HepG2 (cell line): Measurements from ENCODE around the gene SNRPD3. TPM values are rescaled to one million over a fixed set of nuclear protein-coding genes. Genes with fewer than 3 reads are reported as not detected.
A peak's percentile ranks its signal among the peaks of the same experiment; 100 is the strongest.

Experiments
- ATM ChIP-seq: fragments of 450-650 bp; IDR thresholded peaks from 2 replicates; pipeline ENCODE4 v1.7.1; 2017; ENCODE audit warnings: mild to moderate bottlenecking, borderline replicate concordance
- BORCS8-MEF2B ChIP-seq: sonication (generic); formaldehyde crosslinking; IDR thresholded peaks from 2 replicates; pipeline ENCODE4 v1.8.0; 2022; ENCODE audit warnings: mild to moderate bottlenecking, missing genetic modification reagents
- EEA1 ChIP-seq: sonication (generic); formaldehyde crosslinking; IDR thresholded peaks from 2 replicates; pipeline ENCODE4 v1.5.1; 2020; ENCODE audit warnings: mild to moderate bottlenecking, missing genetic modification reagents, borderline replicate concordance
- FOXK1 ChIP-seq: sonication (generic); formaldehyde crosslinking; IDR thresholded peaks from 2 replicates; pipeline ENCODE4 v1.4.0; 2020; ENCODE audit warnings: low read depth, missing genetic modification reagents, borderline replicate concordance
- HOXA7 ChIP-seq: sonication (generic); formaldehyde crosslinking; IDR thresholded peaks from 2 replicates; pipeline ENCODE4 v1.8.1; 2022; ENCODE audit warnings: mild to moderate bottlenecking, missing genetic modification reagents, moderate library complexity
- IKZF4 ChIP-seq: sonication (generic); formaldehyde crosslinking; IDR thresholded peaks from 2 replicates; pipeline ENCODE4 v1.5.1; 2020; ENCODE audit warnings: borderline replicate concordance, mild to moderate bottlenecking, low read depth, missing genetic modification reagents; ENCODE audit errors: not compliant biosample characterization
- RORA ChIP-seq: sonication (generic); formaldehyde crosslinking; IDR thresholded peaks from 2 replicates; pipeline ENCODE4 v1.5.0; 2020; ENCODE audit warnings: mild to moderate bottlenecking, missing genetic modification reagents, moderate library complexity
- SCMH1 ChIP-seq: sonication (generic); formaldehyde crosslinking; IDR thresholded peaks from 2 replicates; pipeline ENCODE4 v1.9.0; 2021; ENCODE audit warnings: missing genetic modification reagents, mild to moderate bottlenecking, borderline replicate concordance
- SMYD3 ChIP-seq: sonication (generic); formaldehyde crosslinking; IDR thresholded peaks from 2 replicates; pipeline ENCODE4 v1.8.1; 2023; ENCODE audit warnings: mild to moderate bottlenecking, missing genetic modification reagents
- TARDBP ChIP-seq: sonication (generic); formaldehyde crosslinking; IDR thresholded peaks from 2 replicates; pipeline ENCODE4 v1.8.0; 2022; ENCODE audit warnings: mild to moderate bottlenecking, missing genetic modification reagents
- ZBTB3 ChIP-seq: sonication (generic); formaldehyde crosslinking; IDR thresholded peaks from 2 replicates; pipeline ENCODE4 v1.4.0; 2020; ENCODE audit warnings: low read depth, mild to moderate bottlenecking, moderate library complexity, missing genetic modification reagents, borderline replicate concordance
- ZNF329 ChIP-seq: sonication (generic); formaldehyde crosslinking; IDR thresholded peaks from 2 replicates; pipeline ENCODE4 v1.9.0; 2021; ENCODE audit warnings: low read depth, mild to moderate bottlenecking, missing genetic modification reagents
- ZNF703 ChIP-seq: sonication (generic); formaldehyde crosslinking; IDR thresholded peaks from 2 replicates; pipeline ENCODE4 v1.5.1; 2020; ENCODE audit warnings: missing genetic modification reagents, mild to moderate bottlenecking, moderate library complexity, borderline replicate concordance
- ZSCAN20 ChIP-seq: sonication (generic); formaldehyde crosslinking; IDR thresholded peaks from 2 replicates; pipeline ENCODE4 v1.4.0; 2020; ENCODE audit warnings: missing genetic modification reagents, mild to moderate bottlenecking, borderline replicate concordance
- polyA plus RNA-seq, 8 experiments: library from polyadenylated mRNA; depleted of rRNA in 3 of 8; stranded (reverse) in 7 of 8; unstranded in 1 of 8; fragments of >200 nt; fragmentation: Illumina TruSeq in 4 of 8; extraction: Trizol in 4 of 8; gene quantifications; 2 replicates each; pipeline versions ENCODE4 v1.2.1 to v1.2.3, GENCODE V29; 2011 to 2016; ENCODE audit warnings: low read depth in 4 of 8, missing spikeins in 1 of 8, mixed read lengths in 1 of 8; ENCODE audit not compliant: insufficient read depth in 1 of 8
- total RNA-seq, 5 experiments: library from RNA; depleted of rRNA; stranded (reverse); fragments of >200 nt; fragmentation: Illumina TruSeq; extraction: Trizol; gene quantifications; 2 replicates each; pipeline ENCODE4 v1.2.3, GENCODE V29; 2016; ENCODE audit warnings: low read depth in 1 of 5
- TF ChIP-seq, protein P1 (sequence below): sonication (generic); formaldehyde crosslinking; conservative IDR thresholded peaks from 2 replicates; pipeline ENCODE4 v1.4.0; 2020; ENCODE audit warnings: missing genetic modification reagents
- TF ChIP-seq, protein P2 (sequence below): sonication (generic); formaldehyde crosslinking; IDR thresholded peaks from 2 replicates; pipeline ENCODE4 v1.9.0; 2021; ENCODE audit warnings: mild to moderate bottlenecking, missing genetic modification reagents
- TF ChIP-seq, protein P3 (sequence below): sonication (generic); formaldehyde crosslinking; IDR thresholded peaks from 2 replicates; pipeline ENCODE4 v1.4.0; 2020; ENCODE audit warnings: missing genetic modification reagents
- TF ChIP-seq, protein P4 (sequence below): sonication (generic); formaldehyde crosslinking; IDR thresholded peaks from 2 replicates; pipeline ENCODE4 v1.4.0; 2020; ENCODE audit warnings: missing genetic modification reagents; ENCODE audit errors: not compliant biosample characterization

Gene SNRPD3
- total and polyA plus RNA-seq, 2 of the 13 experiments (the other 11 are each of a cell fraction or from before 2014, with no cell fraction given) = 110 to 209 TPM

DNA sequence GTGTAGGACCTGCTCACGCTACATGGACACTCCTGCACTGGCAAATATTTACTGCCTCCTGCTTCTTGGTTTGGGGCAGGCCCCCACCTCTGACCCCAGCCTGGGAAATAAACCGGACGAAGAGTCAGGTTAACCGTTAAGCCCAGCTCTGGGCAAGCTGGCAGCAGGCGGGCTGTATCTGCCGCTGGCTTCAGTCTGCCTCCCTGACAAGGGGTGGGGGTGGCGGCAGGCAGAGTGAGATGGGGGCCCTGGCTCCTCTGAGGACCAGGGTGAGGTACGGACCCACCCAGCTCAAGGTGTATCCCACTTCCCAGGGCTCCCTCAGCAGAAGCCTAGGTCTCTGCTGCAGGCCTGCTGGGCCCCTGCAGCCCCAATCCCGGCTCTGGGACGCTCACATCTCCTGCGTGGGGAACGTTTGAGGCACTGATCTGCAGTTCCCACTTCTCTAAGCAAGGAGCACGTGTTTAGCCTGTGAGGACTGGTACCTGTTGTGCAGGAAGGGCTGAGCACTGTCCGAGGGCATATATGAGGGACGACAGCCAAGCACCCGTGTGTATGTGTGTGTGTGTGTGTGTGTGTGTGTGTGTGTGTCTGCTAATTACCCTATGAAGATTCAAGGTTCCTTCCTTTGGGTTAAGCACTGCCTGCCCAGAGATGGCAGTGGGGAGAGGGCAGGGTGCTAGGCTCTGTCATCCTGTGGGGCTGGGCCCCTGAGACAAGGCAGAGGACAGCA, 38.2 kb downstream of the SNRPD3 start (continued):
- TF ChIP-seq, protein P1, sequence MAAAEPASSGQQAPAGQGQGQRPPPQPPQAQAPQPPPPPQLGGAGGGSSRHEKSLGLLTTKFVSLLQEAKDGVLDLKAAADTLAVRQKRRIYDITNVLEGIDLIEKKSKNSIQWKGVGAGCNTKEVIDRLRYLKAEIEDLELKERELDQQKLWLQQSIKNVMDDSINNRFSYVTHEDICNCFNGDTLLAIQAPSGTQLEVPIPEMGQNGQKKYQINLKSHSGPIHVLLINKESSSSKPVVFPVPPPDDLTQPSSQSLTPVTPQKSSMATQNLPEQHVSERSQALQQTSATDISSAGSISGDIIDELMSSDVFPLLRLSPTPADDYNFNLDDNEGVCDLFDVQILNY (CRISPR knock-in tag) = no peak
- TF ChIP-seq ZNF703 (CRISPR knock-in tag) (0 out of 2 replicates have a peak, but pooled peaks have one; percentile 4), RORA (CRISPR knock-in tag) (no peak), HOXA7 (CRISPR knock-in tag) (no peak), ZNF329 (CRISPR knock-in tag) (no peak), IKZF4 (peak; percentile 40), TARDBP (no peak), FOXK1 (CRISPR knock-in tag) (no peak), EEA1 (CRISPR knock-in tag) (no peak), SMYD3 (CRISPR knock-in tag) (no peak), ZBTB3 (CRISPR knock-in tag) (no peak), BORCS8-MEF2B (CRISPR knock-in tag) (peak; percentile 6; the same call in 1 of the 2 replicates), SCMH1 (no peak), ZSCAN20 (CRISPR knock-in tag) (peak; percentile 60; the same call in 1 of the 2 replicates), ATM (no peak)
- TF ChIP-seq, protein P2, sequence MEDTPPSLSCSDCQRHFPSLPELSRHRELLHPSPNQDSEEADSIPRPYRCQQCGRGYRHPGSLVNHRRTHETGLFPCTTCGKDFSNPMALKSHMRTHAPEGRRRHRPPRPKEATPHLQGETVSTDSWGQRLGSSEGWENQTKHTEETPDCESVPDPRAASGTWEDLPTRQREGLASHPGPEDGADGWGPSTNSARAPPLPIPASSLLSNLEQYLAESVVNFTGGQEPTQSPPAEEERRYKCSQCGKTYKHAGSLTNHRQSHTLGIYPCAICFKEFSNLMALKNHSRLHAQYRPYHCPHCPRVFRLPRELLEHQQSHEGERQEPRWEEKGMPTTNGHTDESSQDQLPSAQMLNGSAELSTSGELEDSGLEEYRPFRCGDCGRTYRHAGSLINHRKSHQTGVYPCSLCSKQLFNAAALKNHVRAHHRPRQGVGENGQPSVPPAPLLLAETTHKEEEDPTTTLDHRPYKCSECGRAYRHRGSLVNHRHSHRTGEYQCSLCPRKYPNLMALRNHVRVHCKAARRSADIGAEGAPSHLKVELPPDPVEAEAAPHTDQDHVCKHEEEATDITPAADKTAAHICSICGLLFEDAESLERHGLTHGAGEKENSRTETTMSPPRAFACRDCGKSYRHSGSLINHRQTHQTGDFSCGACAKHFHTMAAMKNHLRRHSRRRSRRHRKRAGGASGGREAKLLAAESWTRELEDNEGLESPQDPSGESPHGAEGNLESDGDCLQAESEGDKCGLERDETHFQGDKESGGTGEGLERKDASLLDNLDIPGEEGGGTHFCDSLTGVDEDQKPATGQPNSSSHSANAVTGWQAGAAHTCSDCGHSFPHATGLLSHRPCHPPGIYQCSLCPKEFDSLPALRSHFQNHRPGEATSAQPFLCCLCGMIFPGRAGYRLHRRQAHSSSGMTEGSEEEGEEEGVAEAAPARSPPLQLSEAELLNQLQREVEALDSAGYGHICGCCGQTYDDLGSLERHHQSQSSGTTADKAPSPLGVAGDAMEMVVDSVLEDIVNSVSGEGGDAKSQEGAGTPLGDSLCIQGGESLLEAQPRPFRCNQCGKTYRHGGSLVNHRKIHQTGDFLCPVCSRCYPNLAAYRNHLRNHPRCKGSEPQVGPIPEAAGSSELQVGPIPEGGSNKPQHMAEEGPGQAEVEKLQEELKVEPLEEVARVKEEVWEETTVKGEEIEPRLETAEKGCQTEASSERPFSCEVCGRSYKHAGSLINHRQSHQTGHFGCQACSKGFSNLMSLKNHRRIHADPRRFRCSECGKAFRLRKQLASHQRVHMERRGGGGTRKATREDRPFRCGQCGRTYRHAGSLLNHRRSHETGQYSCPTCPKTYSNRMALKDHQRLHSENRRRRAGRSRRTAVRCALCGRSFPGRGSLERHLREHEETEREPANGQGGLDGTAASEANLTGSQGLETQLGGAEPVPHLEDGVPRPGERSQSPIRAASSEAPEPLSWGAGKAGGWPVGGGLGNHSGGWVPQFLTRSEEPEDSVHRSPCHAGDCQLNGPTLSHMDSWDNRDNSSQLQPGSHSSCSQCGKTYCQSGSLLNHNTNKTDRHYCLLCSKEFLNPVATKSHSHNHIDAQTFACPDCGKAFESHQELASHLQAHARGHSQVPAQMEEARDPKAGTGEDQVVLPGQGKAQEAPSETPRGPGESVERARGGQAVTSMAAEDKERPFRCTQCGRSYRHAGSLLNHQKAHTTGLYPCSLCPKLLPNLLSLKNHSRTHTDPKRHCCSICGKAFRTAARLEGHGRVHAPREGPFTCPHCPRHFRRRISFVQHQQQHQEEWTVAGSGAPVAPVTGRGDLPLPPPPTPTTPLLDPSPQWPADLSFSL (CRISPR knock-in tag) = peak; percentile 79; the same call in 1 of the 2 replicates
- TF ChIP-seq, protein P3, sequence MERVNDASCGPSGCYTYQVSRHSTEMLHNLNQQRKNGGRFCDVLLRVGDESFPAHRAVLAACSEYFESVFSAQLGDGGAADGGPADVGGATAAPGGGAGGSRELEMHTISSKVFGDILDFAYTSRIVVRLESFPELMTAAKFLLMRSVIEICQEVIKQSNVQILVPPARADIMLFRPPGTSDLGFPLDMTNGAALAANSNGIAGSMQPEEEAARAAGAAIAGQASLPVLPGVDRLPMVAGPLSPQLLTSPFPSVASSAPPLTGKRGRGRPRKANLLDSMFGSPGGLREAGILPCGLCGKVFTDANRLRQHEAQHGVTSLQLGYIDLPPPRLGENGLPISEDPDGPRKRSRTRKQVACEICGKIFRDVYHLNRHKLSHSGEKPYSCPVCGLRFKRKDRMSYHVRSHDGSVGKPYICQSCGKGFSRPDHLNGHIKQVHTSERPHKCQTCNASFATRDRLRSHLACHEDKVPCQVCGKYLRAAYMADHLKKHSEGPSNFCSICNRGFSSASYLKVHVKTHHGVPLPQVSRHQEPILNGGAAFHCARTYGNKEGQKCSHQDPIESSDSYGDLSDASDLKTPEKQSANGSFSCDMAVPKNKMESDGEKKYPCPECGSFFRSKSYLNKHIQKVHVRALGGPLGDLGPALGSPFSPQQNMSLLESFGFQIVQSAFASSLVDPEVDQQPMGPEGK (CRISPR knock-in tag) = peak; percentile 98
- TF ChIP-seq, protein P4, sequence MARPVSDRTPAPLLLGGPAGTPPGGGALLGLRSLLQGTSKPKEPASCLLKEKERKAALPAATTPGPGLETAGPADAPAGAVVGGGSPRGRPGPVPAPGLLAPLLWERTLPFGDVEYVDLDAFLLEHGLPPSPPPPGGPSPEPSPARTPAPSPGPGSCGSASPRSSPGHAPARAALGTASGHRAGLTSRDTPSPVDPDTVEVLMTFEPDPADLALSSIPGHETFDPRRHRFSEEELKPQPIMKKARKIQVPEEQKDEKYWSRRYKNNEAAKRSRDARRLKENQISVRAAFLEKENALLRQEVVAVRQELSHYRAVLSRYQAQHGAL = no peak
